GM19397 (cell line): ENCODE results near the gene PRKCZ.

Experiments
- ATAC-seq: cut with Tn5 transposase; IDR thresholded peaks from one replicate; pipeline ENCODE4 v1.9.1; 2021; ENCODE audit warnings: mild to moderate bottlenecking, moderate library complexity; ENCODE audit not compliant: unreplicated experiment

Gene PRKCZ

GRCh38 chr1:2098839-2099785 is 48.9 kb downstream of the PRKCZ start:
- ATAC-seq = no peak

DNA sequence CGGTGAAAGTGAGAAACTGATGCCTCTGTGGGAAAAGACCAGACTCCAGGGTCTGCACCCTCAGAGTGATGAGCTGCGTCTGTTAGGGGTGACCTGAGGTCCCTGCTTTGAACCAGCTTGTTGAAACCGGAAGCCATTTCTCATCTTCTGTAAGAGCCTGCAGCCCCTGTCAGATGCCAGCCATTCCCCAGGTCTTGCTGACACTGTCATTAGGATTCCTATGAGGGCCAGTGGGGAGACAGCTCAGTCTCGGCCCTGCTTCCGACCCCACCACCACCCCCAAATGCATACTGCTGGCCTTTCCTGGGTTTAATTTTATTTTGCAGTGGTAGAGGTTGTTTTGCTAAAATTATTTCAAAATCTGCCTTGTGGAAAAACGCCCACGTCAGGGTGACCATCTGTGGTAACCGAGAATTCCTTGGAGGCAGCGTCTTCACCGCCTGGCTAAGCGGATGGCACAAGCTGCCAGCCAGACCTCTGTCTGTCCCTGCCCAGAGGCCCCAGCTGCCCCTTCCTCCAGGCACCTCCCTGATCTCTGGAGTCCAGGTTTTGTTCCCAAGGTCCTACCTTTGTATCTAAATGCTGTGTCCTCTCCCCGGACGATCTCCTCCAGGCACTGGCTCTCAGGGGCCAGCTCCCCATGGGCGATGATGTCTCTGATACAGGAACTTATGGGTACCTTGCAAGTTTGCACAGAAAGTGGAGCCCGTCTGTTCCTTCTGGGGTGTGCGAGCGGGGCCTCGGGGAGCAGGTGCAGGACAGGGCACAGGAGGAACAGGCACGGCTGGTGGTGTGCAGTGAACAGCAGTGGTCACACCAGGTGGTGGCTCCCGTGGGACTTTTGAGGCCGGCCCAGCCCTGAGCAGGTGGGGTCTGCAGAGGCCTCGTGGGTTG is 49.9 kb downstream of the PRKCZ start:
- no peak for ATAC-seq

GRCh38 chr1:2100780-2101108 is 50.5 kb downstream of the PRKCZ start:
- ATAC-seq = no peak

- ATAC-seq = no peak
These were observed 51.3 kb downstream of the PRKCZ start for GRCh38 chr1:2101531-2101930.

GRCh38 chr1:2101946-2102345 is 51.7 kb downstream of the PRKCZ start:
- no peak for ATAC-seq

DNA sequence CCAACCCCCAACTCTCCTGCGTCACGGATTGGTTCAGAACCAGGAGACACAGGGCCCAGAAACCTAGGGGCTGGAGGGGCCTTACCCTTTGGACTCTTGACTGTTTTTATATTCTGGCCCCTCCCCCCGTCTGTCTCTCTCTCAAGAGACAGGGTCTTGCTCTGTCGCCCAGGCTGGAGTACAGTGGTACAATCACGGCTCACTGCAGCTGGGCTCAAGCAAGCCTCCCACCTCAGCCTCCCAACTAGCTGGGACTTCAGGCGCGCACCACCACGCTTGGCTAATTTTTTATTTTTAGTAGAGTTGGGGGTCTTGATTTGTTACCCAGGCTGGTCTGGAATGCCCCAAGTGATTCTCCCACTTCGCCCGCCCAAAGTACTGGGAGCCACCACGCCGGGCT is 52.5 kb downstream of the PRKCZ start:
- ATAC-seq = no peak

DNA sequence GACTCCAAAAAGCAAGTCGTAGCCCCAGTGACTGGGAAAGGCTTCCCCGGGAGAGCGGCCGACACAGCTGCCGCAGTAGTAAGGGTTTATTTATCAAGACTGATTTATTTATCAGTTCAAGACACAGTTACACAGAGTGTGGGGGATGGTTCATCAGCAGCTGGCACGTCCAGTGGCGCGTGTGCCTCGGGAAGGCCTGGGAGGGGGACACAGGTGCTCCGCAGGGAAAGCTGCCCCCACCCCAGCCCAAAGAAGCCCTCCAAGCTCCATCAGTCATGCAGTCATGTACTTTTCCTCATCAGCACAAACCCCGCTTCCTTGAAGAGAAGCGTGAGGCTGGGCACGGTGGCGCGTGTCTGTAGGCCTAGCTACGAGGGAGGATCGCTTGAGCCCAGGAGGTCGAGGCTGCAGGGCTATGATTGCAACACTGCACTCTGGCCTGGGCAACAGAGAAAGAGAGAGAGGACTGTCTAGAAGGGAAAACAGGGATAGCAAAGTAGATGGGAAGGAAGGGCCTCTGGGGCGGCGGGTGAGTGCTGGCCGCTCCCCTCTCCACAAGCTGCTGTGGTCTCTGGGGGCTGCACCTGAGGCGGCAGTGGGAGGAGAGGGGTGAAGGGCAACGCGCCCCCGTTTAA is 53.2 kb downstream of the PRKCZ start:
- ATAC-seq = no peak

DNA sequence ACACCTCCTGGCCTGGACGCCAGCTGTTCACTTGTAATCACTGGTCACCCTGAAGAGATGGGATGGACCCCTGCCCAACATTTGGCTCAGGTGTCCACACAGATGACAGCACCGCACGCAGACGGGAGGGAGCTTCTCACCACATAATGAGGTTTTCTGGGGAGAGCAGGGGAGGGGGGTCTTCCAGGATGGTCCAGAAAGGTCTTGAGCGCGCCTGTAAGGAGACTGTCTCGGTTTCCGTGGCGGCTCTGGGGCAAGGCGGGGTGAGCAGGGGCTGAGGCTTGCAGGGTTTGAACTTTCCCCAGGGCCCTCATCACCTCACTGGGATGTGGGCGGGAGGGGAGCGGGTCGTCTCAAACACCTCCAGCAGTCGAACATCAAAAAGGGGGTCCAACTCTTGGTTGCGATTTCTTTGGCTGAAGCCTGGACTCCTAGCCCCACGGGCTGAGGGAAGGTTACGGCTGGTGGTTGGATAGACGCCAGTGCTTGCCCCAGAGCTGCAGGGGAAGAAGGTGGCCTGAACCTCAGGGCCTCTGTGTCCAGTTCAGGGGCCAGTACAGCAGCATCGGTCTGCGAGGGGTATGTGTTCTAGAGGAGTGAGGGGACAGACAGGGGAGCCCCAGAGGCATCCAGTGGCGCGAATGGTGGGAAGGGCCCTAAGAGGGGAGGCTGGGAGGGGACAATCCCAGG is 53.8 kb downstream of the PRKCZ start:
- ATAC-seq = no peak

DNA sequence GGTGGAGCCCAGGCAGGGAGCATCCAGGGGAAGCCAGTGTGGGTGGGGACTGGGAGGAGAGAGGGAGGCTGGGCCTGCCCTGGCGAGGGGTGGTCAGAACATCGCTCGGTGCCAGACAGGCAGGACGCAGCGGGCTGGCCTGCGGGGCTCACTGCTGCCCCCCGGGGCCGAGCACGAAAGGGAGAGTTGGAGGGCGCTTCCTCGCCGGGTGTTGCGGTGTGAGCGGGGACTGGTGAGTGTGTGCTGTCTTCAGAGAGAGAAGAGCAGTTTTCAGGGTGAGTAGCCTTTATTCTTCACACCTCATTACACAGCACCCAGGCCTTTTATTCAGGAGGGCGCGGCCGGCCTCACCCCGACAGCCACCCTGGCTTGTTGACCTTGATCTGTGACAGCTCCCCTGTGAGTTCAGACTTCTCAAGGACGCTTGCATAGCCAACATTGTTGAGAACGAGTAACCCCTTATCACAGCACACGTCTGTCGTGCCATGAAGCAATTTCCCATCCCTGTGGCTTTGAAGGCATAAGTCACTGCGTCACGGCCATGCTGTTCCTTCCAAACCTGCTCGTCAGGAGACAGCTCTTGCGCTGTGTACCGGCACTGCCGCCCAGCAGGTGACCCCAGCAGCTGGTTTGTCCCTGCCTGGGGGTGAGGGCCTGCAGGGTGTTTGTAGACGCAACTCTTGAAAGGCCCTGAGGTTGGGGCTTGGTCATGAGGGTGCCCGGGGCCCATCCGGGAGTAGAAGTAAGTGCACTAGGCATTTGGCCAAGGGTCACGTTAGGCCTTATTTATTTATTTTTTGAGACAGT is 54.6 kb downstream of the PRKCZ start:
- ATAC-seq = no peak

GRCh38 chr1:2105781-2106524 is 55.7 kb downstream of the PRKCZ start:
- ATAC-seq = no peak

- ATAC-seq = no peak
These were observed 56.6 kb downstream of the PRKCZ start for GRCh38 chr1:2106659-2107405.

- ATAC-seq = no peak
These were observed 57.5 kb downstream of the PRKCZ start for GRCh38 chr1:2107586-2108212.

DNA sequence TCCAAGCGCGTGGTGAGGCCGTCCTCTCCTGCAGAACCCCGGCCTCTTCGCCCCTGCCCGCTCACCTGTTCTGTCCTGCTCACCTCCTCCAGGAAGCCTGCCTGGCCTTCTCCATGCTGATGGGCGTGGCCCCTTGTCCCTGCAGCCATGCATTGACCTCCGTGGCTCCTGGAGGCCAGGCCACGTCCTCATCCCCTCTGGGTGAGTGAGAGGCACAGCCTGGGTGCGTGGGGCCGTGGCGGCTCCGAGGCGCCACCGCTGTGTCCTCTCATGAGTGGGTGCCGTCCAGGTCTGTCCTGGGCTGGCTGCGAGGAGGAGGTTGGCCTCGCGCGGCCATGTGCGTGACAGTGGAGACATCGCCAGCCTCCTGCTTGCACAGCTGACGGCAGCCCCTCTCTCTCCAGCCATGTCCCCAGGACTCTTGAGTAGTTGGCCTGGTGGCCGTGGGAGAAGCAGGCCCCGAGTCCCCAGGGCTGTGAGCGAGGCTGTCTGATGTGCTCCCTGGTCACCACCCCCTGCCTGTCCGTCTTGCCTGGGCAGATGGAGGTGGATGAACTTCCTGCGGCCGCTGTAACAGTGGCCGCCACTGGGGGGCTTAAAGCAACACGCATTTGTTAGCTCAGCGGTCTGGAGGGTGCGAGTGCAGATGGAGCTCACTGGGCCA is 58.1 kb downstream of the PRKCZ start:
- ATAC-seq = no peak

- ATAC-seq = no peak
These were observed 58.8 kb downstream of the PRKCZ start for GRCh38 chr1:2108877-2109580.

DNA sequence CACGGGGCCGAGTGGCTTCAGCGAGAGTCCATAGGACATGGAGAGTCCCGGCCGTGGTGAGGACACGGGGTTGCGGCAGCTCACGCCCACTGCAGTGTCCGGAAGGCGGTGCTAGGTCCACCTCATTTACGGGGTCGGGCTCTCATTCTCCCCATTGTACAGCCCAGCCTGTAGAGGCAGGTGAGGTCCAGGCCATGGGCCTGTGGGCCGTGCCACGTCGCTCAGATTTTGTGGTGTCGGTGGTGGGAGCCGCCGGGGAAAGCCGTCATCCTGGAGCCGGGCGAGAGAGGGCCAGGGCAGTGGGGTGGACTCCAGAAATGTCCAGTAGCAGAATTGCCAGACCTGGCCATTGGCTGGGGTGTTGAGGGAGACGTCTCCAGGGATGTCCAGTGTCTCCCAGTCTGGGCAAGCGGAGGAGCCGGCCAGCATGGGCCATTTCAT is 59.4 kb downstream of the PRKCZ start:
- no peak for ATAC-seq

DNA sequence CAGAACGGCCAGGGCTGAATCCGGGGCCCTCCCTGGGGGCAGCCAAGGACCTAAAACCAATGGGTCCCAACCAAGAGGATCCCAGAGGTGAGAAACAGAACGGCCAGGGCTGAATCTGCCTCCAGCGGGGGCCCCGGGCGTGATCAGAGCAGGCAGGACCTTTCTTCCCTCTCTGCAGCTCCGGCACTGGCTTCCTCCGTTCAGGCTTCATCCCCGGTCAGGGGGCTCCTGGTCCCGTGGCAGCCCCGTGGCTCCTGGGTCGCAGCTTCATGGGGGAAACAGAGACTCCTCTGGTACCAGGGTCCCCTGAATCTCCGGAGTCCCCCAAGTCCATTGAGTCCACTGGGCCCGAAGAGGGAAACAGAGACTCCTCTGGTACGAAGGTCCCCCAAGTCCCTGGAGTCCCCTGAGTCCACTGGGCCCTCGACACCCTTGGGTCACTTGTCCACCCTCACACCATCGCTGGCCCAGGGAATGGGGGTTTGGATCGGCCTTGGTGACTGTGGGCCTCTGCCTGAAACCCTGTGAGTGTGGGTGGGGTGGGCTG is 60.1 kb downstream of the PRKCZ start:
- no peak for ATAC-seq
